ENCODE data around the gene EXOC1. TPM values are rescaled to one million over a fixed set of nuclear protein-coding genes. Genes with fewer than 3 reads are reported as not detected.
"Not testable (repeated sequence)": the region's sequence is repeated elsewhere in the genome, so short reads cannot be mapped to it uniquely, and the experiment has no call there.

The EXOC1 gene
- total RNA-seq, 1 donor from 2014 or later = 31.8 TPM

DNA sequence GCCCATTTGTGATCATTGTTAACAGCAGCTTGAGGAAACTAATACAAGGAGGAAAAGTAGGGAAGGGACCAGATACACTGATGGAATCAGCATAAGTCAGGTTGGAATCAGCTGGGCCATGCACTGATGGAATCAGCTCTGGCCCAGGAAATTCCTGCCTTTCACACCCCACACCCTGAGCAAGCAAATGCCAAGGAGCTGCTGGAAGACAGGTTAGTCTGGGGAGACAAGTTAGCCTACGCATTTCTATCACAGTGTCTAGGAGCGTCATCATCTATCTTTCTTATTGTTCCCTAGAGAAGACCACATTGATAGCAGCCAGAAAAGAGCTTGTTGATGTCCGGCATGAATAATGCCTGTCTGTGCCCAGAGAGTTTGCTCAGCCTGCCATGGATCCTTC is 79.1 kb downstream of the EXOC1 start:
- H3K4me1 Mint-ChIP-seq (ENCODE audit: unreplicated experiment) = no peaks in the 10 kb centered on the region
- no peak overlapping the region for H3K27ac Mint-ChIP-seq (ENCODE audit: unreplicated experiment)
- TF ChIP-seq, protein P1, sequence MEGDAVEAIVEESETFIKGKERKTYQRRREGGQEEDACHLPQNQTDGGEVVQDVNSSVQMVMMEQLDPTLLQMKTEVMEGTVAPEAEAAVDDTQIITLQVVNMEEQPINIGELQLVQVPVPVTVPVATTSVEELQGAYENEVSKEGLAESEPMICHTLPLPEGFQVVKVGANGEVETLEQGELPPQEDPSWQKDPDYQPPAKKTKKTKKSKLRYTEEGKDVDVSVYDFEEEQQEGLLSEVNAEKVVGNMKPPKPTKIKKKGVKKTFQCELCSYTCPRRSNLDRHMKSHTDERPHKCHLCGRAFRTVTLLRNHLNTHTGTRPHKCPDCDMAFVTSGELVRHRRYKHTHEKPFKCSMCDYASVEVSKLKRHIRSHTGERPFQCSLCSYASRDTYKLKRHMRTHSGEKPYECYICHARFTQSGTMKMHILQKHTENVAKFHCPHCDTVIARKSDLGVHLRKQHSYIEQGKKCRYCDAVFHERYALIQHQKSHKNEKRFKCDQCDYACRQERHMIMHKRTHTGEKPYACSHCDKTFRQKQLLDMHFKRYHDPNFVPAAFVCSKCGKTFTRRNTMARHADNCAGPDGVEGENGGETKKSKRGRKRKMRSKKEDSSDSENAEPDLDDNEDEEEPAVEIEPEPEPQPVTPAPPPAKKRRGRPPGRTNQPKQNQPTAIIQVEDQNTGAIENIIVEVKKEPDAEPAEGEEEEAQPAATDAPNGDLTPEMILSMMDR (IDR thresholded peaks at IDR 0.05) = no peak
- H3K27me3 Mint-ChIP-seq (ENCODE audit: unreplicated experiment) = no peaks in the 10 kb centered on the region
- no peak overlapping the region for H3K4me3 Mint-ChIP-seq (ENCODE audit: unreplicated experiment)
- no peak for DNase-seq (ENCODE audit: extremely low spot score, unreplicated experiment)
- H3K9me3 Mint-ChIP-seq (ENCODE audit: unreplicated experiment) = peaks cover 14% of the 10 kb centered on the region
- H3K36me3 Mint-ChIP-seq (ENCODE audit: unreplicated experiment) = peaks cover 5% of the 10 kb centered on the region

DNA sequence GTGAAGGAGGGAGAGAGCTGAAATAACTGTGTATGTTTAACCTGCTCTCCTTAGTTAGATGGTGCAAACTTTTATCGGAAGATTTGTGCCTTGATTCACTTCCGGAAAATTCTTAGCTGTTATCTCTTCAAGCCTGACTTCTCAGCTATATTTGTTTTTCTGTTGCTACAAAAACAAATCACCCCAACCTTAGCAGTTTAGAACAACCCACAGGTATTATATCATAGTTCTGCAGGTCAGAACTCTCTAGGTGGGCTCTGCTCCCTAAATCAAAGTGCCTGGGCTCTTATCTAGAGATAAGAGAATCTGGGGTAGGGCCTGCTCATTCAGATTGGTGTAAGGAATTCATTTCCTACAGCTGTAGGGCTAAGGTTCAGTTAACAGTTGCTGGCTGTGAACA is 80.2 kb downstream of the EXOC1 start:
- Mint-ChIP-seq H3K27ac (ENCODE audit: unreplicated experiment) (no peak overlapping the region), H3K27me3 (ENCODE audit: unreplicated experiment) (no peaks in the 10 kb centered on the region), H3K4me1 (ENCODE audit: unreplicated experiment) (no peaks in the 10 kb centered on the region), H3K4me3 (ENCODE audit: unreplicated experiment) (no peak overlapping the region), H3K9me3 (ENCODE audit: unreplicated experiment) (peaks cover 21% of the 10 kb centered on the region), H3K36me3 (ENCODE audit: unreplicated experiment) (peaks cover 13% of the 10 kb centered on the region)
- DNase-seq (ENCODE audit: extremely low spot score, unreplicated experiment) = no peak
- TF ChIP-seq, protein P1 (IDR thresholded peaks at IDR 0.05) = no peak

DNA sequence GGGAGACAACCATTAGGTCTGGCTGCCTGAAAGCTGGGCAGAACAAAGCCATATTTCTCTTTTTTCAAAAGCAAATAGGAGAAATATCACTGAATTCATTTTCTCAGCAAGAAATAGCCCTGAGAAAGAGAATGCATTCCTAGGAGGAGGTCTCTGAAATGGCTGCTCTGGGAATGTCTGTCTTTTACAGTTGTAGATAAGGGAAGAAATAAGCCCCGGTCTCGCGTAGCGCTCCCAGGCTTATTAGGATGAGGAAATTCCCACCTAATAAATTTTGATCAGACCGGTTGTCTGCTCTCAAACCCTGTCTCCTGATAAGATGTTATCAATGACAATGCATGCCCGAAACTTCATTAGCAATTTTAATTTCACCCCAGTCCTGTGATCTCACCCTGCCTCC is 82.5 kb downstream of the EXOC1 start:
- not testable (repeated sequence) for H3K4me1 Mint-ChIP-seq (ENCODE audit: unreplicated experiment); H3K27ac Mint-ChIP-seq (ENCODE audit: unreplicated experiment); H3K27me3 Mint-ChIP-seq (ENCODE audit: unreplicated experiment); DNase-seq (ENCODE audit: extremely low spot score, unreplicated experiment); H3K4me3 Mint-ChIP-seq (ENCODE audit: unreplicated experiment)
- Mint-ChIP-seq H3K9me3 (ENCODE audit: unreplicated experiment) (peaks cover 25% of the 10 kb centered on the region), H3K36me3 (ENCODE audit: unreplicated experiment) (peaks cover 26% of the 10 kb centered on the region)

DNA sequence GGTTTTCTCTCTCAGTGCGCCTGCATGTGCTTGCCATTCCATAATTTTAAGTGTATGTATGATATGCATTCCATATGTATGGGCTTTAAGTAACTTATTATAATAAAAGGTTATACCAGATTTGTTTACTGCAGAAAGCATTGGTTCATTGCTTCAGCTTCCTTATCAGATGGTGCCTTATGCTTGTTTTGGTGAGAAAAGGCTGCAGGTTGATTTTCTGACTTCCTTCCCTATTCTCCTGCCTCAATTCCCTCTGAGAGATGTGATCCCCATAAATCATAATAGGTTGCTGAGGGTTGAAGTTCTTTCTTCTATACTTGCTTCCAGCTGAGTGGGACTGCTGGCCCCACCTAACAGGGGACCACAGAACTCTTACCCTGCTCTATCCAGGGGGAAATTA is 85.0 kb downstream of the EXOC1 start:
- TF ChIP-seq, protein P1 (IDR thresholded peaks at IDR 0.05) = no peak
- Mint-ChIP-seq H3K9me3 (ENCODE audit: unreplicated experiment) (peaks cover 25% of the 10 kb centered on the region), H3K27ac (ENCODE audit: unreplicated experiment) (no peak overlapping the region), H3K4me1 (ENCODE audit: unreplicated experiment) (no peaks in the 10 kb centered on the region), H3K4me3 (ENCODE audit: unreplicated experiment) (no peak overlapping the region), H3K36me3 (ENCODE audit: unreplicated experiment) (peaks cover 26% of the 10 kb centered on the region), H3K27me3 (ENCODE audit: unreplicated experiment) (no peaks in the 10 kb centered on the region)
- DNase-seq (ENCODE audit: extremely low spot score, unreplicated experiment) = no peak

DNA sequence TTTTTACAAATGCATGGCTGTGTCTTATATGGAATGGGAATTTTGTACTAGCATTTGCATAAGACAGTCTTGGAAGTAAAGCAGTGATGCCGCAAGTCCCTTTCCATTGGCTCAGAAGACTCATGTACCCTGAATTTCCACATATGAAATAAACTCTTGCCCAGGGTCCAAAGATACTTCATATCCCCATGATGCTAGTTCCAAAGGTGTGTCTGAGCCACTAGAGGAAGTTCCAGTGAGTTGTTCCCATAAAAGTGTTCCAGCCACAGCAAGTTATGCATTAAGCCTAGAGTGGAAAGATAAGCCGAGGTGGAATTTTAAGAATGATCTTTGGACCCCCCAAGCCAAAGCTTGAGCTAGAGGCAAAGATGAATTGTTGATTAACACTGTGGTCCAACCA is 86.0 kb downstream of the EXOC1 start:
- DNase-seq (ENCODE audit: extremely low spot score, unreplicated experiment) = no peak
- Mint-ChIP-seq H3K27ac (ENCODE audit: unreplicated experiment) (no peak overlapping the region), H3K4me3 (ENCODE audit: unreplicated experiment) (no peak overlapping the region), H3K36me3 (ENCODE audit: unreplicated experiment) (peaks cover 26% of the 10 kb centered on the region), H3K27me3 (ENCODE audit: unreplicated experiment) (no peaks in the 10 kb centered on the region), H3K9me3 (ENCODE audit: unreplicated experiment) (peaks cover 25% of the 10 kb centered on the region), H3K4me1 (ENCODE audit: unreplicated experiment) (no peaks in the 10 kb centered on the region)
- TF ChIP-seq, protein P1 (IDR thresholded peaks at IDR 0.05) = no peak

DNA sequence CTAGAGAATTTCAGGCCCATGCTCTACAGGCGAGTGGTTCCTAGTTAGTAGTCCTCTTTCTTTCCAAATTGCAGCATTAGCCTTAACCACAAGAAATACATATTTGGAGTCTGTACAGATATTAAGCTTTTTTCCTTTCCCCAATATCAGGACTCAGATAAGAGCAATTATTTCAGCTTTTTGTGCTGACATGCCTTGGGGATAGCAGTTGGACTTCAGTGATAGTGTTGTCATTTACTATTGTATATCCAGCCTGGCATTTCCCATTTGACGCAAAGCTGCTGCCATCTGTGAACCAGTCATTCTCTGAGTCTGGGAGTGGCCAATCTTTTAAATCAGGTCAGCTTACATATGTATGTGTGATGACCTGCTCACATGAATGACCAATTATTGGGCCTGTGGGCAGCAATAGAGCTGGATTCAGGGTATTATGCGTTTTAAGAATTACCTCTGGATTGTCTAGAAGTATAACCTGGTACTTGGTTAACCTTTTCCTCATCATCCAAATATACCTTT is 88.5 kb downstream of the EXOC1 start:
- no peak for DNase-seq (ENCODE audit: extremely low spot score, unreplicated experiment)
- no peaks in the 10 kb centered on the region for H3K27me3 Mint-ChIP-seq (ENCODE audit: unreplicated experiment)
- peaks cover 26% of the 10 kb centered on the region for H3K36me3 Mint-ChIP-seq (ENCODE audit: unreplicated experiment)
- no peak overlapping the region for H3K4me3 Mint-ChIP-seq (ENCODE audit: unreplicated experiment)
- TF ChIP-seq, protein P1 (IDR thresholded peaks at IDR 0.05) = no peak
- peaks cover 12% of the 10 kb centered on the region for H3K9me3 Mint-ChIP-seq (ENCODE audit: unreplicated experiment)
- peaks cover 12% of the 10 kb centered on the region for H3K4me1 Mint-ChIP-seq (ENCODE audit: unreplicated experiment)
- no peak overlapping the region for H3K27ac Mint-ChIP-seq (ENCODE audit: unreplicated experiment)

Data from osteocyte (in vitro differentiated cells).